Measurements from ENCODE around the gene PDZD2.
A peak's percentile ranks its signal among the peaks of the same experiment; 100 is the strongest.

The PDZD2 gene

DNA sequence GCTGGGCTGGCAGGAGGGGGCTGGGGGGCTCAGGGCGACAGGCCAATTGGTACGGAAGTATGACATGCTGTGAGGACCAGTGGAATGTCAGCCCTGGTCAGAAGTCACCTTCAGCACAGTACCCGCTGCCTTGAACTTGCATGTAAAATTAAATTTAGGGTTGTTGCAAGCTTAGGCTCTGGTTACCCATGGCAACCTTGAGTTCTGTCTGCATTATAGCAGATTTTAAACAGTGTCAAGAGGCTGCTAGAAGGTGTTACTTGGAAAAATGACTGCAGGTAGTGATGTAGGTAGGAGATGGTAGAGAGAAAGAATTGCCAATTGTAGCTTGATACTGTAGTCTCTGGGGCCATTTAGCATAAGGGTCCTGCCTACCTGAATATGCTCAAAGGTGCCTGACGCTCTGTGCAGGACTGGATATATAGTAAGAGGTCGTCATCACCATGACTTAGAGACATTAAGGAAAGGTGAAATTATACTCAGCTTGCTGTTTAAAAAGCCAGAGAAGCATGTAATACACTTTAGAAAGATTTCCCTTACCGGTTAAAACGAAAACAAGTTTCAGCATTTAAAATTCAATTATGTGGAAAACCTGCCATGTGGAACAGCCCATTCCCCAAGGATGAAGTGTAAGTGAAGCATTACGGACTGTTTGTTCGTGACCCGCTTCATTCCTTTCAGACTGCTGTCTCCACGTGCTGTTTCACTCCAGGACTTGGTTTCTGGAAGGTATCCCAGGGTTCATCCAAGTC is 169.0 kb downstream of the PDZD2 start:
- no peak for DNase-seq (ENCODE audit: low spot score)
- Histone ChIP-seq H3K27ac (no peak overlapping the region), H3K4me3 (no peak overlapping the region)
- TF ChIP-seq, protein P1, sequence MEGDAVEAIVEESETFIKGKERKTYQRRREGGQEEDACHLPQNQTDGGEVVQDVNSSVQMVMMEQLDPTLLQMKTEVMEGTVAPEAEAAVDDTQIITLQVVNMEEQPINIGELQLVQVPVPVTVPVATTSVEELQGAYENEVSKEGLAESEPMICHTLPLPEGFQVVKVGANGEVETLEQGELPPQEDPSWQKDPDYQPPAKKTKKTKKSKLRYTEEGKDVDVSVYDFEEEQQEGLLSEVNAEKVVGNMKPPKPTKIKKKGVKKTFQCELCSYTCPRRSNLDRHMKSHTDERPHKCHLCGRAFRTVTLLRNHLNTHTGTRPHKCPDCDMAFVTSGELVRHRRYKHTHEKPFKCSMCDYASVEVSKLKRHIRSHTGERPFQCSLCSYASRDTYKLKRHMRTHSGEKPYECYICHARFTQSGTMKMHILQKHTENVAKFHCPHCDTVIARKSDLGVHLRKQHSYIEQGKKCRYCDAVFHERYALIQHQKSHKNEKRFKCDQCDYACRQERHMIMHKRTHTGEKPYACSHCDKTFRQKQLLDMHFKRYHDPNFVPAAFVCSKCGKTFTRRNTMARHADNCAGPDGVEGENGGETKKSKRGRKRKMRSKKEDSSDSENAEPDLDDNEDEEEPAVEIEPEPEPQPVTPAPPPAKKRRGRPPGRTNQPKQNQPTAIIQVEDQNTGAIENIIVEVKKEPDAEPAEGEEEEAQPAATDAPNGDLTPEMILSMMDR (IDR thresholded peaks at IDR 0.05): no peak

DNA sequence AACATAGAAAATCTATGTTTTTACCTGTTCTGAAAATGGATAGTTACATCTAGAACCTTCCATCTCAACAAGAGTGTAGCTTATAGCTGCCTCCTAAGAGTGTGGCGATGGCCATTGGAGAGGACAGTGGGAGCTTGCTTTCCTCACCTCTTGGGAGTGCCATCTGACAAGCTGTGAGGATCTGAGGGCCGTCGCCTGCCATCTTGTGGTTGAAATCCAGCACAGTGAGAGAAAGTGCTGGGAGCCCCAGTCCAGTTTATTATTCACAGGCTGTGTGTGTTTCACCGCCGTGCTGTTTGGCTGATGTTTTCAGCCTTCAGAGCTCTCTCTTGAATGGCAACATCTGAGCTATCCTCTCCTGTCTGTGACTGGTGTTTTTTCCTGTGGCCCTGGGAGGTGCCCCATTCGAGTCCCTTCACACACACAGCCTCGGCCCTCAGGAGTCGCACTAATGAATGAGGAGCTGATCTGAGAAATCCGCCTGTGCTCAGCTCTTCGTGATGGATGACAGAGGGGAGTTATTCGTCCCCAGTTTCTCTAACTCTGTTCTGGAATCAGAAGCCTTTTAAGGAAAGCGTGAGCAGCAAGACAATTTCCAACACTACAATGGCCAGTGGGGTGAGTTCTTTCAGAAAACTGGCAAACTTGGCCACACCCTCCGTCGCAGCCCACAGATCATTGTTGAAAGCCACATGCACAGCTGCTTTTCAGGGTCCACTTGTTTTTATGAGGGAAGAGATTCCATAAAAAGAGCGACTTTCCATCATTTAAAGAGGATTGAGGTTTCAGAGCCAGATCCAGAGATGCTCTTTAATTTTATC is 170.3 kb downstream of the PDZD2 start:
- Histone ChIP-seq H3K4me3 (no peak overlapping the region), H3K27ac (no peak overlapping the region)
- TF ChIP-seq, protein P1 (IDR thresholded peaks at IDR 0.05): peak; percentile 53
- DNase-seq (ENCODE audit: low spot score): no peak

- Histone ChIP-seq H3K4me3 (no peak overlapping the region), H3K27ac (no peak overlapping the region)
- no peak for DNase-seq (ENCODE audit: low spot score)
- TF ChIP-seq, protein P1 (IDR thresholded peaks at IDR 0.05): no peak
Measured at GRCh38 chr5:31811210-31811609, 172.3 kb downstream of the PDZD2 start.

DNA sequence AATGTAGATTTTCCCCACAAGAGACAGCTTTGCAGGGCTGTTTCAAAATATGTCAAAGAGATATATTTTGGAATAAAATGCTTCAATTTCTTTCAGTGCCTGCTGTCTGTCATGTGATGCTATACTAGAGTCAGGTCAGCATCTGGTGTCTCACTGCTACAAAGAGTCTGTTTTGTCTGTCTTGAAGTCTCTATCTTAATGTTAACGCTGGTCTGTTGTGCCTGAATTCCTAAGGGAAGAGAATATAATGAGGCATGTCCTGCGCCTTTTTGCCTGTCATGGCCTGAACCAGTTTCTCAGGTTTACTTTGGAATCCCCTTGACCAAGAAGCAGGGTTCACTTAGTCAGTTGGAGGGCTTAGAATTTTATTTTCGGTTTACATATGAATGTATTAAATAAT is 176.4 kb downstream of the PDZD2 start:
- no peak for DNase-seq (ENCODE audit: low spot score)
- TF ChIP-seq, protein P1 (IDR thresholded peaks at IDR 0.05): no peak
- Histone ChIP-seq H3K4me3 (no peak overlapping the region), H3K27ac (no peak overlapping the region)

GRCh38 chr5:31819926-31820516 is 181.1 kb downstream of the PDZD2 start:
- H3K4me3 ChIP-seq: no peak overlapping the region
- TF ChIP-seq, protein P1 (IDR thresholded peaks at IDR 0.05): no peak
- no peak overlapping the region for H3K27ac ChIP-seq
- DNase-seq (ENCODE audit: low spot score): no peak

DNA sequence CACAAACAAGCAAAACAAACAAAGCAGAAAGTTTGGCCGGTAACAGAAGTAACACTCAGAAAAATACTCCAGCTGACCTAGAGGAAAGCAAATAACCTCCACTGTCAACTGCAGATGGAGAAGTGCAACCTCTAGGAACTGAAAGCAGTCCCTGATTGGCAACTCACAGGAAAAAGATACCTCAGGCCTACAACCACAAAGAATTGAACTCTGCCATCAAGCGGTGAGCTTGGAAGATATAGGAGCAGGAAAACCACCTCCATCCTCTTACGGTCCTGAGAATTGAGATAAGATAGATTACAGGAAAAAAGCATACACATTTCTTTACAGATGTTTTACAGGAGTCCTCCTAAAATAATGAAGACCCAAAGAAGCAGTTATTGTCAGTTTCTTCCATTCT is 184.5 kb downstream of the PDZD2 start:
- no peak overlapping the region for H3K27ac ChIP-seq
- no peak for DNase-seq (ENCODE audit: low spot score)
- no peak overlapping the region for H3K4me3 ChIP-seq
- TF ChIP-seq, protein P1 (IDR thresholded peaks at IDR 0.05): no peak
